GM10266 (cell line): ENCODE data around the gene LPCAT1.

Experiments used
- DNase-seq: peaks from one replicate; pipeline ENCODE4 v3.0.0; 2012; ENCODE audit errors: extremely low spot score
- TF ChIP-seq, protein P1 (sequence below): IDR thresholded peaks from 2 replicates; pipeline ENCODE4 v1.5.1; 2012; ENCODE audit warnings: mild to moderate bottlenecking, low read depth; ENCODE audit not compliant: control insufficient read depth, insufficient read depth; ENCODE audit errors: missing control alignments

The LPCAT1 gene

DNA sequence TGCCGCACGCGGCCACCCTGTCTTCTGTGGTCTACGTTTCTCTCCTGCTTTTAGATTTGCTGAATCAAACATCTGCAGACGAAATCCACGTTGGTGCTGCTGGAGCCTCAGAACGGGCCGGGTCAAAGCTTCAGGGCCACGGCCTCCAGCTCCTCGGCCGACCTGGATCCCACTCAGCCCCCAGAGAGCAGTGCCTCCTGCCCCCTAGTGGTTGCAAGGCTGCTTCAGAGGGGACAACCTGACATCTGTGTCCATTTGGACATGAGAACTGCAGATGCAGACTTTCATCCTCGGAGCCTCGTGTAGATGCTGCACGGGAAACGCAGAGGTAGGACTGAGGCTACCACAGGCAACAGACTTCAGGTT lies 55.5 kb downstream of the LPCAT1 start:
- TF ChIP-seq, protein P1, sequence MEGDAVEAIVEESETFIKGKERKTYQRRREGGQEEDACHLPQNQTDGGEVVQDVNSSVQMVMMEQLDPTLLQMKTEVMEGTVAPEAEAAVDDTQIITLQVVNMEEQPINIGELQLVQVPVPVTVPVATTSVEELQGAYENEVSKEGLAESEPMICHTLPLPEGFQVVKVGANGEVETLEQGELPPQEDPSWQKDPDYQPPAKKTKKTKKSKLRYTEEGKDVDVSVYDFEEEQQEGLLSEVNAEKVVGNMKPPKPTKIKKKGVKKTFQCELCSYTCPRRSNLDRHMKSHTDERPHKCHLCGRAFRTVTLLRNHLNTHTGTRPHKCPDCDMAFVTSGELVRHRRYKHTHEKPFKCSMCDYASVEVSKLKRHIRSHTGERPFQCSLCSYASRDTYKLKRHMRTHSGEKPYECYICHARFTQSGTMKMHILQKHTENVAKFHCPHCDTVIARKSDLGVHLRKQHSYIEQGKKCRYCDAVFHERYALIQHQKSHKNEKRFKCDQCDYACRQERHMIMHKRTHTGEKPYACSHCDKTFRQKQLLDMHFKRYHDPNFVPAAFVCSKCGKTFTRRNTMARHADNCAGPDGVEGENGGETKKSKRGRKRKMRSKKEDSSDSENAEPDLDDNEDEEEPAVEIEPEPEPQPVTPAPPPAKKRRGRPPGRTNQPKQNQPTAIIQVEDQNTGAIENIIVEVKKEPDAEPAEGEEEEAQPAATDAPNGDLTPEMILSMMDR, result peak; percentile 48
- DNase-seq, result no peak

DNA sequence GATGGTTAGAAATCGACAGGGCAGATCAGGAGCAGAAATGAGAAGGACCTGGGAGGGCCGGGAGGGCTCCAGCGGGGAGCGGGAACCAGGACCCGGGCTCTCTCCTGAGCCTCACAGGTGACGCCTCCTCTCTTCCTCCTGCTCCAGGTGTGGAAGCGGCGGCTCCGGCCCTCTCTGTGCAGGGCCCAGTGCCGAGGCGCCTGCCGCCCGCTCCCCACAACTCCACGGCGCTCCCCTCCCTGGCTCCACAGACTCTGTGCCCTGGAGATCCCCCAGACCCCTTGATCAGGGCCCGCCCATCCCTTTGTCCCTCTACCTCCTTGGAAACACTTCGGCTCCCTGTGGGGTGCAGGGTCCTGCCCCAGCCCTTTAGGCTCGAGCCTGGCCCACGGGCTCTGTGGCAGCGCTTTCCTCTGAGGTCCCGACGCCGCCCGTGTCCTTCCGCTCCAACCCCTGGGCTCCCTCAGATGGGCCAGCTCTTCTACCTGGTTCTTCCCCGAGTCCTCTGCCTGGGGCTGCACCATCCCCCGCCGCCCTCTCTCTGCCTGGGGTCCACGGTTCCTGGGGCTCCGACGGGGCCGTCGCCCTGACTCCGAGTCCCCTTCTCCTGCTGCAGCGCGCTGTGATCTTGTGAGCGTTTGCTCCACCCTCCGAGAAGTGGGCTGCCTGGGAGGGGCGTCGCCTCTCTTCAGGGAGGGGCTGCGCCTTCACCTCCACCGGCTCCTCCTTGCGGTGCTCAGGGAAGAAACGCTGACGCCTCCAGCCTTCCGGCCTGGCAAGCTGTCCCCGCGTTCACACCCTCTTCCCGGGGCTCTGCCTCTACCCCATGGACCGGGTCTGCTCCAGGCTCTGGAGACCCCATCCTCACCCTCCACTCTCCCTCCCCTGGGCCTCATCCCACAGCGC lies 56.2 kb downstream of the LPCAT1 start:
- DNase-seq, result no peak
- TF ChIP-seq, protein P1, result no peak

DNA sequence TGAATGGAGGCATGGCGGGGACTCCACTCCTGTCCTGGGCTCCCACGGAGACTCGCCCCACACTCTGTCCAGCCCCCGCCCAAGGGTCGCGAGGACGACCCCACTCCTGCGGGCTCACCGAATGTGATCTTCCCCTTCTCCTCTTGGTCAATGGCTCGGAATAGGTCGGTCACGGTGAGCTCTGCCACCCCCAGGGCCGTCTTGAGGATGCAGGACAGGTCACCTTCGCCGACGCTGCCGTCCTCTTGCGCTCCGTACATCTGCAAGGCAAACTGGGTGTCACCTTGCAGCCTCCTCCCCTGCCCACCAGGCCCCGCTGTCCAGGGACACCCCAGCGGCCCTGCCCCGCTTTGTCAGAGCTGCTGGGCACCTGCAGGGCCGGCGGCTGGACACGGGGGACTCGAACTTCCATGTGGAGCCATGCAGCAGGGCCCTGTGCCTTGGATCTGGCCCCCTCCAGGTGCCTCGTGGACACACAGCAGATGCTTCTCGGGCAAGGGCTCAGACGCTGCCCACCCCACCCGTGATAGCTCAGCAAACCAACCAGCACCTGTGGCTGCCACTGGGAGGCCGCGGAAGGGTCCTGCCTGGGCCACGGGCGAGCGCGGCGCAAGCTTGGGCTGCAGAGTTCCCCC lies 57.0 kb downstream of the LPCAT1 start:
- no peak for DNase-seq
- TF ChIP-seq, protein P1, result no peak

DNA sequence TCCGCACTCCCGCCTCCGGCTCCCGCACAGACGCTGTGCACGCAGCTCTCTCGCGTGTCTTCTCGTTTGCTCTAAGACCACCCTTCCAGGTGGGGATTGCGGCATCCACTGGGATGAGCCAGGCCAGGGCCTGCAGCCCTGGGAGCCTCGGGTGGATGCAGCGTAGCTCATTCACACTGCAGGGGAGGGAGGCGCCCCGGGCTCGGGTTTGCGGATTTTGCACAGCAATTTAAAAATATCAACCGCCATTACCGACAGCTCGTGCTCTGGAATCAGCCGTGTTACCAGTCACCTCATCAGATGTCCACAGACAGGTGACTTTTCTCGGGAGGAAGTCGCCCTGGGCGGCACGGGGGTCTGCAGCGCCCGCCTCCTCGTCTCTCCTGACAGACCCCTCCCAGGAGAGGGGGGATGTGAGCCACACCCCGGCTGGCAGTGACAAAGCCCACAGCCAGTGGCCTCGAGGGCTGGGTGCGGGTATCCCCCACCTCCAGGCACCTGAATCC lies 57.7 kb downstream of the LPCAT1 start:
- no peak for DNase-seq
- TF ChIP-seq, protein P1, result no peak

DNA sequence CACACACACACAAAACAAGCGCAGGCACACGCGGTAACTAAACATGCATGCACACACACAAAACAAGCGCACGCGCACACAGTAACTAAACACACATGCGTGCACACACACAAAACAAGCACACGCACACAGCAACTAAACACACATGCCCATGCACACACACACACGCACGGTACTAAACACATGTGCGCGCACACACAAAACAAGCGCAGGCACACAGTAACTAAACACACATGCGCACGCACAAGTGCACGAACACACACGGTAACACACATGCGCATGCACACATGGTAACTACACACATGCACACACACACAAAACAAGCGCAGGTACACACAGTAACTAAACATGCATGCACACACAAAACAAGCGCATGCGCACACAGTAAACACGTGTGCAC lies 58.6 kb downstream of the LPCAT1 start:
- DNase-seq, result no peak
- TF ChIP-seq, protein P1, result no peak

DNA sequence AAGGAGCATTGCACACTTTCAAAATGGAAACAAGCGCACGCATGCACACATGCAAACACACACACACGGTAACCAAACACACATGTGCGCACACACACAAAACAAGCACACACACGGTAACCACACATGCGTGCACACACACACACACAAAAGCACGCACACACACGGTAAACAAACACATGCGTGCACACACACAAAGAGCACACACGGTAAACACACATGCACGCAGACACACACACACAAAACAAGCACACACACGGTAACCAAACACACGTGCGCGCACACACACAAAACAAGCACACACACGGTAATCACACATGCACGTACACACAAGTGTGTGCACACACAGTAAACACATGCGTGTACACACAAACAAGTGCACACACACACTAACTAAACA lies 59.2 kb downstream of the LPCAT1 start:
- TF ChIP-seq, protein P1, result no peak
- DNase-seq, result no peak

DNA sequence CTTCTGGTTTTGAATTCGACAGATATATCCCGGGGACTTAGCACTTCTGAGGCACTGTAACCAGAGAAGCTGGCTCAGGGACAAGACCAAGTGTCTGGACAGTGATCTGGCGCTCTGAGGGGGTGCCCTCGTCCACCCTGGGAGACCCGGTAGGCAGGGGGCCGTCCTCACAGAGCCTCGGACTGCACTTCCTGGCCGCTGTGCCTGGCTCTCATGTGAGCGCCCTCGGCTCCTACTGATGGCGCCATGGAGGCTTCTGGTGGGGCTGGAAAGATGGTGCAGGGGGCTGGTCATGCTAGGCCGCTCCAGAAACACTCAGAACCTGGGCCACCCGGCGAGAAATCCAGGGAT lies 59.7 kb downstream of the LPCAT1 start:
- TF ChIP-seq, protein P1, result no peak
- DNase-seq, result no peak
